CD4-positive, alpha-beta T cell treated with Interferon alpha-2 for 1 hour (primary cell): ENCODE results near the gene DRC1.

ENCODE experiments used
- DNase-seq, 2 donors: peaks; one replicate each; pipeline ENCODE4 v3.0.0-alpha.2; 2020 to 2022

Gene DRC1

GRCh38 chr2:26400723-26401122, 997 bp upstream of the DRC1 start:
- no peak for DNase-seq

DNA sequence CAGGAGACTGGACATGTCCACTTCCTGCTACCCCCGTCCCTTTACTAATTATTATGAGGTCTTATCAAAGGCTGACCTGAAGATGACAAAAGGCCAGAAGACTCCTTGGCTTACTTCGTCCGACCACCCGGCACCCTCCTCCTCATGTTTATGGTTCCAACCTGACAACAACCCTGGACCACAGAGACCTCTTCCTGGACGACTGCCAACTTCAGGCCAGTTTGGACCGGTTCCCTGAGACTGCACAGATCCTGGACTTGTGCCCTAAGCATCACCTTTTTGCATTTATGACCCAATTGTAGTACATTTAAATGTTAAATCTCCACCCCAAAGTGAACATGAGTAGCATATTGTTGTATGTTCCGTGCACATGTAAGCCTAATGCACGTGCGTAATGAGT, 5.8 kb downstream of the DRC1 start:
- DNase-seq, result no peak

DNA sequence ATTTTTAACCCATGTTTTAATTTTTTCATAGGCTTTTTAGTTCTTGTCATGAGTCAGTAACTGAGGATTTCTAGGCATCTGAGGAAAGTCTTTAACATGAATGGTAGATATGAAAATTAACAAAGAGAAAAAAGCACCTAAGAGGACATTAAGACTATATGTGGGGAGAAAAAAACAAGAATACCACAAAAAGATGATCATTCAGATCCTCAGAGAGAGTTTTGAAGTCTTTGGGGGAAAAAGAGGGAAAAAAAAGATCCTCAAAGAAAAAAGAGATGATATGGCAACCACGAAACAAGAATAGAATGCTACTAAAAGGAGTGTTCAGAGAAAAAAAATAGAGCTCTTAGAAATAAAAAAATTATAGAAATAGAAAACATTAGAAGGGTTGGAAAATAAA, 8.1 kb downstream of the DRC1 start:
- no peak for DNase-seq

GRCh38 chr2:26410764-26411243, 9.1 kb downstream of the DRC1 start:
- DNase-seq, result no peak

GRCh38 chr2:26411419-26411818, 9.7 kb downstream of the DRC1 start:
- DNase-seq, result no peak

- peak; percentile 19 to 28 for DNase-seq
Observed at GRCh38 chr2:26412091-26412673, 10.5 kb downstream of the DRC1 start.

GRCh38 chr2:26414311-26414710, 12.6 kb downstream of the DRC1 start:
- no peak for DNase-seq

DNA sequence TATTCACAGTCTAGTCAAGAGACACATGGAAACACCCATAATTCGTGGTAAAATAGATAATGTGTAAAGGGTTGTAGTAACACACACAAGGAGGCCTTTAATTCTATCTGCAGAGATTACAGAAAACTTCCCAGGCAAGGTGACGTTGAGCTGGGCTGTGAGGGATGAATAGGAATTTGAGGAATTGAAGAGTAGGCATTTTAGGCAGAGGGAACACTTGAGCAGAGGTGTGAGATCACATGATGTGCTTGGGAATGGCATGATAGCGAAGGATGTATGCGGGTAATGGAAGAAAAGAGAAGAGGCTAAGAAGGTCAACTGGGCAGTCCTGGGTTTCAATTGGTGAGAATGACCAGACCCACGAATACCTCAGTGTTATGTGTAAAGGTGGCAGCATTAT, 20.2 kb downstream of the DRC1 start:
- DNase-seq, result no peak

DNA sequence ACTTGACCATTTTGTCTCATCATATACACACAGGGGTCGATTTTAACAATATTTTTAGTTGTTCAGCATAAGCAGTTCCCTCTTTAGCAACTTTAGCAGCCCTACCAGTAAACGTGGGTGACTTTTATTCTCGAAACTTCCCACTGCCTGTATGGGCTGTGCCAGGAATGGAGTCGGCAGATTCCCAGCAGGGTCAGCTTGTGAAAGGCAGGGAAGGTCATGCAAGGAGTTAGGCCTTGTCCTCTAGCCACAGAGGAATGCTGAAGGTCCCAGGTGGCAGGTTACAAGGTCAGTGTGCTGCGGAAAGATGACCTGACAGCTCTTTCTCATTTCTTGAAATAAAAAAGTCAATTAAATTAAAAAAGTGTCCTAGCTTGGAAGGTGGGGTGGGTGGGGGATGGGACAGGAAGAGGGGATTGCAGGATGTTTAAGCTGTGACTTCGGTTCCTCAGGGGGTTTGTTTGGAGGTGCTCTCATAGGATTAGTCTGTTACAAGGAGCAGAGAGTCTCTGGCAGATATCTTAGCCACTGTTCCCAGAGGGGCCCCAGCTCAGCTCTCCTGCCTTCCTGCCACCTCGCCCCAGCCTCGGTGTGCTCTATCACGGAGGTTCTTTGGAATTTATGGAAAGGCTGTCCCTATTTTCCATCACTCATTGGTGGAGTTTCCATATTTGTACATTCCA, 21.4 kb downstream of the DRC1 start:
- no peak for DNase-seq

GRCh38 chr2:26423750-26424149, 22.0 kb downstream of the DRC1 start:
- no peak for DNase-seq

- no peak for DNase-seq
Observed at GRCh38 chr2:26424221-26424620, 22.5 kb downstream of the DRC1 start.

GRCh38 chr2:26428846-26429245, 27.1 kb downstream of the DRC1 start:
- no peak for DNase-seq

DNA sequence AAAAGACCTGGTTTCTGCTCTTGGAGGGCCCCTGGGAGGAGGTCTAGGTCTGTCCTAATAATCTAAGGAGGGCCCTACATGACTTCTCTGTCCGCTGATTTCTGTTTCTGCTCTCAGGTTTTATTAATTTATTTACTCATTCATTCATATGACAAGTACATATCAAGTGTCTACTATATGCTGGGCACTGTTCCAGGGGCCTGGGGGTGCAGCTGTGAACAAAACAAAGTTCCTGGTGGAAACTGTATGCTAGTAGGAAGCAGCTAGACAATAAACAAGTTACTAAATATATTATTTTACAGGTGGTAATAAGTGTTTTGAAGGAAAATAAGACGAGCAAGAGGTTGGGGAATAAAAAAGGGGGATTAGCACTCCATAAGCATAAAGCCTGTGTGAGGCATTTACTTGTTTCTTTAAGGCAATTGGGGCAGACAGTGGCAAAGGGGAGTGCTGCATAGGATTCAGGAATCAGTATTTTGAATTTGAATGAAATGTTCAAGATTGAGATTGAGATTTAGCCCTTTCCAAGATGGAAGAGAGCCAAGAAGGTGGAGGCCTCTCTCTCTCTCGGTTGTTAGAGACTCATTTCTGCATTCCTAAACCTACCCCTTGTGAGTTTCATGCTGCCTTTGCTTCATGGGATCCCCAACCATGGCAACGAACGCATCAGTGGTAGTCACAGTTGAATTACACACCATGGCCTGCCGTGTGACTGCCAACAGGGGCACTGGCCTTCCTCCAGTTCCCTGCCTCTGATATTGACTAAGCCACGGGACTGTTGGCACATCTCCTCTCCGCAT, 28.3 kb downstream of the DRC1 start:
- no peak for DNase-seq

GRCh38 chr2:26430826-26431225, 29.1 kb downstream of the DRC1 start:
- no peak for DNase-seq

DNA sequence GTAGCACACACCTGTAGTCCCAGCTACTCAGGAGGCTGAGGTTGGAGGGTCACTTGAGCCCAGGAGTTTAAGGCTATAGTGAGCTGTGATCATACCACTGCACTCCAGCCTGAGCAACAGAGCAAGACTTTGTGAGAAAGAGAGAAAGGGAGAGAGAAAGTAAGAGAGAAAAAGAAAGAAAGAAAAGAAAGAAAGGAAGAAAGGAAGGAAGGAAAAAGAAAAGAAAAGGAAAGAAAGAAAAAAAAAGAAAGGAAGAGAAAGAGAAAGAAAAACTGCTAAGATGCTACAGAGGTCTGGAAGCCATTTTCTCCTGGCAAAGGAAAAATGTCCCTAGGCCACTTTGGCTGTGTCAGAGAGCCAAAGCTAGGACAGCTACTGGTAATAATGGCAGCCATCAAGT, 30.6 kb downstream of the DRC1 start:
- DNase-seq, result no peak

- DNase-seq, result no peak
Observed at GRCh38 chr2:26432859-26433258, 31.1 kb downstream of the DRC1 start.

DNA sequence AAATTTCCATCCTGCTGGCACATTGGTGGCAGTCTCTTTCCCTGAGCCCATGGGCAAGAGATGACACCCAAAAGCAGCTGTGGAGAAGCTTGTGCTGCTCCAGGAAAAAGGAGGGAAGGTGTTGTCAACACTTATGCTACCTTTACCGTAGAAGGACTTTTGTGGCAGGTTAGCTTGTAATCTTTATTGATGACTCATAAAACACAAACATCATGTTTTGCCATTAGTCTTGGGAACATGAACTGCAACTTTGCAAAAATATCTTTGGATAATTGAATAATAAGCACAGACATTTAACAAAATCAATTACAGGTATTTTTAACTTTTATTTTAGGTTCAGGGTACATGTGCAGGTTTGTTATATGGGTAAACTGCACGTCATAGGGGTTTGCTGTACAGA, 33.4 kb downstream of the DRC1 start:
- DNase-seq, result no peak

GRCh38 chr2:26438526-26438925, 36.8 kb downstream of the DRC1 start:
- no peak for DNase-seq

GRCh38 chr2:26438926-26439325, 37.2 kb downstream of the DRC1 start:
- DNase-seq, result no peak

DNA sequence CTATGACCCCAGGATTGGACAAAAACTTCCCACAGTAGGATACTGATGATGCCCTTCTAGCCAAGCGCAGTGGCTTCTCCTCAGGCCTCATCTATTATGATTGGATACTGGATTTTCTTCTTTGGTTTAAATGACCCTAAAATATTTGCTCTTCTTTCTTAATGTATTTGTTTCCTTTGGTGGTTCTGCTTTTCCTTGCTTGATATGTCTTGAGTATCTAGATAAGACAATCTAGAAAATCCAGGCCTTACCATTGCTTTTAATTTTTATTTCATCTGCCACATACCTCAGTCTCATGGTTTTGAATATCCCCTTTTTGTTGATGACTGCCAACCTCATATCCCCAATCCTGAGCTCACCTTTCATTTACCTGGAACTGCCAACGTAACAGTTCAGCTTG, 40.6 kb downstream of the DRC1 start:
- no peak for DNase-seq

DNA sequence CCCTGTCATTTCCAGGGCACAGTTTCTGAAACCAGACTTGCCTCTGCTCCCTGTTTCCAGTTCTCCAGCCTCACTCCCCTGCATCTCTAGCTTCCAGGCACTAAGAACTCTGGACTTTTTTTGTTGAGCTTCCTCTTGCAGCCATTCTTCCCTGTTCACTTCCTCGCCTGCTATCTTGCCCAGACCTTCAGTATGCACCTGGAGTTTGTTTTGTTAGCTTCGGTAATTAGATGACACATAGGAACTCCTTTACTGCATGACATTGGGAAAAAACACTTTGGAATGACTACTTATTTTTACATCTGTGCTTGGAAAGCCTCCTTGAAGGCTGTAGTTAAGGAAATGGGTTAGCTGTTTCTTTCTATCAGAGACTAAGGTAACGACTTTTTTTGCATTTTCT, 41.0 kb downstream of the DRC1 start:
- no peak for DNase-seq

DNA sequence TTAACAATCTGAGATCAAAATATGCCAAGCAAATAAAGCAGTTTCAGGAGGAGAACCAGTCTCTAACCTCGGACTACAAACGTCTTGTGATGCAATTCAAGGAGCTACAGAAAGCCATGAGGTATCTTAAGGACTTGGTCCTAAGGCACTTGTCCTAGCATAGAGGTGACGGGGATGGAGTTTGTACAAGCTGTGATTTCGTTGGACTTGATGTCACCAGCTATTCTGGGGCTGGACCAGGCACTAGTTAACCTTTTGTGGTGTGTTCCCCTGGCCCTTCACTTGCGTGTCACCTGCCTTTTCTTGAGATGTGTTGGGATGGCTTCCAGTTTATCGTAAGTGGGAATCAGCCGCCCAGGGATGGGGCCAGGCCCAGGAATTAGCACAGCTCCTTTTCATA, 42.5 kb downstream of the DRC1 start:
- DNase-seq, result no peak

- no peak for DNase-seq
Observed at GRCh38 chr2:26448651-26449050, 46.9 kb downstream of the DRC1 start.
